DOHH2 (cell line): ENCODE data around the gene IL2RA.

Experiments
- H3F3A ChIP-seq: fragments of 200-600 bp; sonication (generic), shearing (Covaris generic); 2 replicates; pipeline ENCODE4 v1.6.0; 2016; ENCODE audit warnings: antibody characterized with exemption, mild to moderate bottlenecking; ENCODE audit not compliant: control insufficient read depth, insufficient read depth
- H3K27ac ChIP-seq: fragments of 200-600 bp; sonication (generic); 2 replicates; pipeline ENCODE4 v1.5.1; 2014; ENCODE audit warnings: low read depth, mild to moderate bottlenecking, low read length, moderate library complexity
- H3K27me3 ChIP-seq: fragments of 200-600 bp; sonication (generic); 2 replicates; pipeline ENCODE4 v1.6.1; 2014; ENCODE audit warnings: mild to moderate bottlenecking, low read length, mixed read lengths; ENCODE audit not compliant: control insufficient read depth
- H3K36me3 ChIP-seq: fragments of 200-600 bp; sonication (generic); 2 replicates; pipeline ENCODE4 v1.6.1; 2014; ENCODE audit warnings: mild to moderate bottlenecking, low read length, moderate library complexity, mixed read lengths; ENCODE audit not compliant: control insufficient read depth
- H3K4me1 ChIP-seq: fragments of 200-600 bp; sonication (generic); 2 replicates; pipeline ENCODE4 v1.6.1; 2014; ENCODE audit warnings: mild to moderate bottlenecking, low read length, mixed read lengths; ENCODE audit not compliant: control insufficient read depth
- H3K4me2 ChIP-seq: fragments of 200-600 bp; sonication (generic); 2 replicates; pipeline ENCODE4 v1.6.0; 2014; ENCODE audit warnings: mild to moderate bottlenecking, low read length, moderate library complexity
- H3K4me3 ChIP-seq: fragments of 200-600 bp; sonication (generic); 2 replicates; pipeline ENCODE4 v1.5.1; 2014; ENCODE audit warnings: mild to moderate bottlenecking, low read length, mixed read lengths
- H3K79me2 ChIP-seq: fragments of 200-600 bp; sonication (generic); 2 replicates; pipeline ENCODE4 v1.6.1; 2014; ENCODE audit warnings: mild to moderate bottlenecking, low read length, mixed read lengths; ENCODE audit not compliant: control insufficient read depth
- H3K9me2 ChIP-seq: fragments of 200-600 bp; sonication (generic); replicated peaks from 2 replicates; pipeline ENCODE4 v1.6.1; 2014; ENCODE audit warnings: mild to moderate bottlenecking, low read length, mixed read lengths; ENCODE audit not compliant: control insufficient read depth
- H3K9me3 ChIP-seq: fragments of 200-600 bp; sonication (generic); 2 replicates; pipeline ENCODE4 v1.6.1; 2014; ENCODE audit warnings: antibody characterized with exemption, low read length, mixed read lengths; ENCODE audit not compliant: control insufficient read depth, insufficient read depth
- H4K20me1 ChIP-seq: fragments of 200-600 bp; sonication (generic); 2 replicates; pipeline ENCODE4 v1.6.0; 2014; ENCODE audit warnings: low read depth, mild to moderate bottlenecking, antibody characterized with exemption, low read length, moderate library complexity; ENCODE audit not compliant: control insufficient read depth, insufficient read depth
- CTCF ChIP-seq: fragments of 200-600 bp; sonication (generic); IDR thresholded peaks from one replicate; pipeline ENCODE4 v1.5.1; 2014; ENCODE audit warnings: antibody characterized with exemption, mild to moderate bottlenecking, low read depth, low read length; ENCODE audit not compliant: poor library complexity, severe bottlenecking
- EZH2phosphoT487 ChIP-seq: fragments of 200-600 bp; sonication (generic); IDR thresholded peaks from 2 replicates; pipeline ENCODE4 v1.6.1; 2017; ENCODE audit warnings: borderline replicate concordance, mild to moderate bottlenecking, antibody characterized with exemption, low read length, moderate library complexity, mixed read lengths

The IL2RA gene

GRCh38 chr10:6039711-6040110 lies 22.5 kb downstream of the IL2RA start:
- no peaks in the 10 kb centered on the region for H3K9me2 ChIP-seq
- H3K27ac ChIP-seq = no peak overlapping the region
- H4K20me1 ChIP-seq = no peaks in the 10 kb centered on the region
- TF ChIP-seq CTCF = no peak
- TF ChIP-seq EZH2phosphoT487 = no peak
- H3K4me3 ChIP-seq = no peak overlapping the region
- no peaks in the 10 kb centered on the region for H3K79me2 ChIP-seq
- no peaks in the 10 kb centered on the region for H3K9me3 ChIP-seq
- H3K27me3 ChIP-seq = peaks cover 4% of the 10 kb centered on the region; the same call in 1 of the 2 replicates
- no peaks in the 10 kb centered on the region for H3K36me3 ChIP-seq
- peaks cover 19% of the 10 kb centered on the region for H3K4me1 ChIP-seq
- no peak overlapping the region for H3K4me2 ChIP-seq
- H3F3A ChIP-seq = no peaks in the 10 kb centered on the region

GRCh38 chr10:6038071-6038631 lies 24.0 kb downstream of the IL2RA start:
- Histone ChIP-seq H3K9me2 (no peaks in the 10 kb centered on the region), H3K9me3 (no peaks in the 10 kb centered on the region), H3K4me1 (peaks cover 11% of the 10 kb centered on the region), H3K79me2 (no peaks in the 10 kb centered on the region), H3K36me3 (no peaks in the 10 kb centered on the region), H3K4me2 (no peak overlapping the region), H3K27me3 (no peaks in the 10 kb centered on the region), H3K4me3 (no peak overlapping the region), H4K20me1 (no peaks in the 10 kb centered on the region), H3F3A (no peaks in the 10 kb centered on the region), H3K27ac (no peak overlapping the region)
- TF ChIP-seq CTCF (no peak), EZH2phosphoT487 (no peak)

- H3K4me2 ChIP-seq = no peak overlapping the region
- H3K9me3 ChIP-seq = no peaks in the 10 kb centered on the region
- no peaks in the 10 kb centered on the region for H4K20me1 ChIP-seq
- H3K4me3 ChIP-seq = no peak overlapping the region
- no peaks in the 10 kb centered on the region for H3K36me3 ChIP-seq
- no peaks in the 10 kb centered on the region for H3K79me2 ChIP-seq
- no peak overlapping the region for H3K27ac ChIP-seq
- H3F3A ChIP-seq = no peaks in the 10 kb centered on the region
- peaks cover 11% of the 10 kb centered on the region for H3K4me1 ChIP-seq
- no peak for TF ChIP-seq EZH2phosphoT487
- TF ChIP-seq CTCF = no peak
- H3K27me3 ChIP-seq = no peaks in the 10 kb centered on the region
- H3K9me2 ChIP-seq = no peaks in the 10 kb centered on the region
Observed at GRCh38 chr10:6037422-6037821, 24.7 kb downstream of the IL2RA start.
